Adrenal gland (tissue), 12 donors: Measurements from ENCODE around the gene BCL2L1. TPM values are rescaled to one million over a fixed set of nuclear protein-coding genes. Genes with fewer than 3 reads are reported as not detected.

Experiments
- DNase-seq, 7 donors: peaks; one replicate each; pipeline ENCODE4 v3.0.0-alpha.2; 2019 to 2020
- H3K27ac ChIP-seq, 5 donors: fragments of 200-600 bp; sonication (generic) in 4 of 5; 1 replicate in 3 of 5; 2 replicates in 2 of 5; pipeline versions ENCODE4 v1.5.1 to v1.8.0; 2016 to 2020; ENCODE audit warnings: mild to moderate bottlenecking in 1 of 5
- H3K27me3 ChIP-seq: fragments of 200-600 bp; 2 replicates; pipeline ENCODE4 v1.8.0; 2021
- H3K36me3 ChIP-seq, 2 donors: fragments of 200-600 bp; replicated peaks in 1 of 2; 1 replicate in 1 of 2; 2 replicates in 1 of 2; pipeline versions ENCODE4 v1.5.1 to v1.8.0; 2018 to 2022
- H3K4me1 ChIP-seq, 2 donors: fragments of 200-600 bp; replicated peaks in 1 of 2; 1 replicate in 1 of 2; 2 replicates in 1 of 2; pipeline versions ENCODE4 v1.5.1 to v1.8.0; 2018 to 2021
- H3K4me3 ChIP-seq, 4 donors: fragments of 200-600 bp; sonication (generic) in 3 of 4; one replicate each; pipeline ENCODE4 v1.5.1; 2016 to 2018
- H3K9me3 ChIP-seq, 3 donors: fragments of 200-600 bp; sonication (generic) in 1 of 3; replicated peaks in 1 of 3; 1 replicate in 2 of 3; 2 replicates in 1 of 3; pipeline versions ENCODE4 v1.5.1 to v1.8.0; 2016 to 2021
- POLR2A ChIP-seq, 2 donors: fragments of 450-650 bp; IDR thresholded peaks; one replicate each; pipeline ENCODE4 v1.6.1; 2017; ENCODE audit warnings: antibody characterized with exemption in 2 of 2, mild to moderate bottlenecking in 2 of 2, moderate library complexity in 1 of 2
- WGBS, 4 donors: extraction: QIAGEN DNeasy Blood & Tissue Kit in 2 of 4; methylation state at CpG; one replicate each; pipeline versions ENCODE4 v1.1.5 to v1.1.7; 2013 to 2017; 5-methylcytosine and 5-hydroxymethylcytosine counted together
- intact Hi-C, 2 donors: fragments of 100-400 bp; cut with DNase I; formaldehyde crosslinking; loops; one replicate each; pipeline versions ENCODE4 v1.14.1 to v1.15.0; 2022 to 2023
- polyA plus RNA-seq, 3 donors: library from polyadenylated mRNA; stranded (reverse); fragments of 200-250 nt in 2 of 3; fragments of 350-450 nt in 1 of 3; fragmentation: Illumina TruSeq in 1 of 3; extraction: RNeasy Lipid Tissue Mini Kit (QIAGEN cat#74804) in 1 of 3; gene quantifications; one replicate each; pipeline ENCODE4 v1.2.3, GENCODE V29; 2013 to 2014
- total RNA-seq, 9 donors: library from RNA; depleted of rRNA in 4 of 9; stranded (reverse); fragments of >200 nt in 4 of 9; fragments of 120-200 nt in 1 of 9; fragmentation: NEBNext Ultra II Directional in 1 of 9; extraction: Animal tissue kit (Norgen Biotek cat#: 25700) in 1 of 9; gene quantifications; one replicate each; pipeline versions ENCODE4 v1.1.0 to v1.2.4, GENCODE V29; 2013 to 2023
- TF ChIP-seq, protein P1 (sequence below), 6 experiments: fragments of 450-650 bp in 4 of 6; fragments of 200-600 bp in 2 of 6; sonication (generic) in 1 of 6; IDR thresholded peaks; 1 replicate in 5 of 6; 2 replicates in 1 of 6; pipeline versions ENCODE4 v1.5.1 to v1.8.0; 2016 to 2021; ENCODE audit warnings: antibody characterized with exemption in 6 of 6, mild to moderate bottlenecking in 2 of 6, moderate library complexity in 1 of 6
- donor health status: healthy with polysubstance abuse.
- donor health status: Bipolar disorder and iron deficiency.
- donor health status: DM: yes; HTN: yes; CAD: no.
- donor health status: DM: no; HTN: no; CAD: no.
- donor health status: DM: no; HTN: no; CAD: no.
- donor health status: DM: yes; HTN: yes; CAD: no.

Gene BCL2L1
- total and polyA plus RNA-seq, 12 donors = 40.2 to 143 (median 64.4) TPM

GRCh38 chr20:31767805-31768204, 45.1 kb upstream of the BCL2L1 start:
- no peak for DNase-seq
- TF ChIP-seq POLR2A (IDR thresholded peaks at IDR 0.05) = no peak
- TF ChIP-seq, protein P1, sequence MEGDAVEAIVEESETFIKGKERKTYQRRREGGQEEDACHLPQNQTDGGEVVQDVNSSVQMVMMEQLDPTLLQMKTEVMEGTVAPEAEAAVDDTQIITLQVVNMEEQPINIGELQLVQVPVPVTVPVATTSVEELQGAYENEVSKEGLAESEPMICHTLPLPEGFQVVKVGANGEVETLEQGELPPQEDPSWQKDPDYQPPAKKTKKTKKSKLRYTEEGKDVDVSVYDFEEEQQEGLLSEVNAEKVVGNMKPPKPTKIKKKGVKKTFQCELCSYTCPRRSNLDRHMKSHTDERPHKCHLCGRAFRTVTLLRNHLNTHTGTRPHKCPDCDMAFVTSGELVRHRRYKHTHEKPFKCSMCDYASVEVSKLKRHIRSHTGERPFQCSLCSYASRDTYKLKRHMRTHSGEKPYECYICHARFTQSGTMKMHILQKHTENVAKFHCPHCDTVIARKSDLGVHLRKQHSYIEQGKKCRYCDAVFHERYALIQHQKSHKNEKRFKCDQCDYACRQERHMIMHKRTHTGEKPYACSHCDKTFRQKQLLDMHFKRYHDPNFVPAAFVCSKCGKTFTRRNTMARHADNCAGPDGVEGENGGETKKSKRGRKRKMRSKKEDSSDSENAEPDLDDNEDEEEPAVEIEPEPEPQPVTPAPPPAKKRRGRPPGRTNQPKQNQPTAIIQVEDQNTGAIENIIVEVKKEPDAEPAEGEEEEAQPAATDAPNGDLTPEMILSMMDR (IDR thresholded peaks at IDR 0.05) = no peak
- Histone ChIP-seq H3K9me3 (no peaks in the 10 kb centered on the region), H3K36me3 (no peaks in the 10 kb centered on the region), H3K4me1 (no peaks in the 10 kb centered on the region), H3K4me3 (no peak overlapping the region), H3K27me3 (no peaks in the 10 kb centered on the region), H3K27ac (no peak overlapping the region)
- 91 to 100% (median 97%) methylated on average over 3 of the region's 3 CpGs for WGBS, 4 donors
- intact Hi-C loops = no loop called here

DNA sequence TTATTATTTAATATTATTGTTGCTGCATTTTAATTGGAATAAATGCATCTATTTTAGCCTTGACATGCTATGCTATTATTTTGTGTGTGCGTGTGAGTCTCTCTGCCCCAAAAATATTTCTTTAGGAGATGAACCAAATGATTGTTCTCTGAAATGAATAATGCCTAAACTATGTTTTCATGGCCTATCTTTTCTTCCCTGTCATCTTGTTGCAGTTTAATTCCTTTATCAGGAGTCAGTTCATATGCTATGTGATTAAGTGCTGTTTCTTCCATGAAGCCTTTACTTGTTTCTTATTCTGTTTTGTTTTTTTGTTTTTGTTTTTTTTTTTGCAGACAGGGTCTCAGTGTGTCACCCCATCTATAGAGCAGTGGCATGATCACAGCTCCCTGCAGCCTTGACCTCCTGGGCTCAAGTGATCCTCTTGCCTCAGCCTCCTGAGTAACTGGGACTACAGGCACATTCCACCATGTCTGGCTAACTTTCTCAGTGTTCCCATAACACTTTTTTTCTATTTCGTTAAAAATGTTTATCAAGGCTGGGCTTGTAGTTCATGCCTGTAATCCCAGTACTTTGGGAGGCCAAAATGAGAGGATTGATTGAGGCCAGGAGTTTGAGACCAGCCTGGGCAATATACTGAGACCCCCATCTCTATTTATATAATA, 42.1 kb upstream of the BCL2L1 start:
- H3K4me1 ChIP-seq = no peaks in the 10 kb centered on the region
- H3K4me3 ChIP-seq = no peak overlapping the region
- no peak overlapping the region for H3K27ac ChIP-seq
- intact Hi-C loops = no loop called here
- WGBS, 4 donors = 46 to 58% (median 56%) methylated on average over 2 of the region's 2 CpGs
- no peak for TF ChIP-seq POLR2A (IDR thresholded peaks at IDR 0.05)
- TF ChIP-seq, protein P1 (IDR thresholded peaks at IDR 0.05) = no peak
- no peaks in the 10 kb centered on the region for H3K27me3 ChIP-seq
- no peaks in the 10 kb centered on the region for H3K9me3 ChIP-seq
- H3K36me3 ChIP-seq = no peaks in the 10 kb centered on the region
- DNase-seq = no peak

- Histone ChIP-seq H3K4me1 (no peaks in the 10 kb centered on the region), H3K27ac (no peak overlapping the region), H3K4me3 (no peak overlapping the region), H3K27me3 (no peaks in the 10 kb centered on the region), H3K36me3 (no peaks in the 10 kb centered on the region), H3K9me3 (no peaks in the 10 kb centered on the region)
- intact Hi-C loops = no loop called here
- no peak for TF ChIP-seq POLR2A (IDR thresholded peaks at IDR 0.05)
- TF ChIP-seq, protein P1 (IDR thresholded peaks at IDR 0.05) = no peak
- DNase-seq = no peak
- WGBS, 4 donors = 84 to 94% (median 93%) methylated on average over 6 of the region's 6 CpGs
Measured at GRCh38 chr20:31760519-31761240, 38.0 kb upstream of the BCL2L1 start.

GRCh38 chr20:31759836-31760518, 37.3 kb upstream of the BCL2L1 start:
- Histone ChIP-seq H3K27ac (no peak overlapping the region), H3K4me1 (no peaks in the 10 kb centered on the region), H3K36me3 (no peaks in the 10 kb centered on the region), H3K27me3 (no peaks in the 10 kb centered on the region), H3K4me3 (no peak overlapping the region), H3K9me3 (no peaks in the 10 kb centered on the region)
- intact Hi-C loops = no loop called here
- no peak for DNase-seq
- 53 to 88% (median 83%) methylated on average over 2 of the region's 2 CpGs for WGBS, 4 donors
- TF ChIP-seq POLR2A (IDR thresholded peaks at IDR 0.05) = no peak
- TF ChIP-seq, protein P1 (IDR thresholded peaks at IDR 0.05) = no peak
